Thymus (tissue), 11 donors: ENCODE data around the gene ZSCAN26. TPM values are rescaled to one million over a fixed set of nuclear protein-coding genes. Genes with fewer than 3 reads are reported as not detected.
A peak's percentile ranks its signal among the peaks of the same experiment; 100 is the strongest.

ENCODE experiments used
- DNase-seq, 9 donors: peaks; one replicate each; pipeline ENCODE4 v3.0.0-alpha.2; 2013; ENCODE audit warnings: low spot score in 9 of 9, low read depth in 6 of 9, missing footprints in 1 of 9
- H3K27ac ChIP-seq, 2 donors: one replicate each; pipeline ENCODE4 v1.5.1; 2013; ENCODE audit warnings: control low read depth in 1 of 2, low read depth in 1 of 2, low read length in 1 of 2, mild to moderate bottlenecking in 1 of 2, moderate library complexity in 1 of 2
- H3K27me3 ChIP-seq, 2 donors: one replicate each; pipeline ENCODE4 v1.5.1; 2013; ENCODE audit warnings: low read length in 1 of 2; ENCODE audit not compliant: control insufficient read depth in 2 of 2, insufficient read depth in 1 of 2
- H3K36me3 ChIP-seq, 2 donors: one replicate each; pipeline ENCODE4 v1.5.1; 2013; ENCODE audit warnings: low read length in 1 of 2, mild to moderate bottlenecking in 1 of 2, moderate library complexity in 1 of 2; ENCODE audit not compliant: control insufficient read depth in 2 of 2, insufficient read depth in 2 of 2
- H3K4me1 ChIP-seq, 2 donors: one replicate each; pipeline ENCODE4 v1.5.1; 2013; ENCODE audit warnings: low read length in 2 of 2; ENCODE audit not compliant: control insufficient read depth in 2 of 2, insufficient read depth in 2 of 2
- H3K4me3 ChIP-seq, 2 donors: one replicate each; pipeline ENCODE4 v1.5.1; 2013; ENCODE audit warnings: low read length in 2 of 2, control low read depth in 1 of 2, mild to moderate bottlenecking in 1 of 2
- H3K9me3 ChIP-seq, 2 donors: one replicate each; pipeline ENCODE4 v1.5.1; 2013; ENCODE audit warnings: low read length in 1 of 2, mild to moderate bottlenecking in 1 of 2; ENCODE audit not compliant: control insufficient read depth in 2 of 2, insufficient read depth in 1 of 2
- WGBS: extraction: QIAGEN DNeasy Blood & Tissue Kit; methylation state at CpG from one replicate; pipeline ENCODE4 v1.1.7; 2013; 5-methylcytosine and 5-hydroxymethylcytosine counted together
- polyA plus RNA-seq: library from polyadenylated mRNA; stranded (reverse); fragments of 200-250 nt; gene quantifications from one replicate; pipeline ENCODE4 v1.2.3, GENCODE V29; 2013
- total RNA-seq: library from RNA; stranded (reverse); fragments of 120-200 nt; gene quantifications from one replicate; pipeline ENCODE4 v1.2.4, GENCODE V29; 2013
- donor health status: healthy.

ZSCAN26 gene
- total and polyA plus RNA-seq, 2 donors: 15.0 to 18.2 TPM

DNA sequence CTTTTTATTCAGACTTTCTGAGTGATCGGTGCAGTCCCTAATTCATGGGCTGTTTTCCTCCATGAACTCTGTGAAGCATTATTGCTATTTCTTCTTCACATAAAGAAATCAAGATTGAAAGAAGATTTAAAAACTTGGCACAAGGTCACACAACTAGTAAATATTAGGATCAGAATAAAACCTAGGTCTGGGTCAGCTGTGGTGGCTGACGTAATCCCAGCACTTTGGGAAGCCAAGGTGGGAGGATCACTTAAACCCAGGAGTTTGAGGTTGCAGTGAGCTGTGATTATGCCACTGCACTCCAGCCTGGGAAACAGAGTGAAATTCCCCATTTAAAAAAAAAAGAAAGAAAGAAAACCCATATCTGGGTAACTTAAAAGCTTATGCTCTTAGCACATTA lies 40.5 kb upstream of the ZSCAN26 start:
- peaks cover 6 to 9% of the 10 kb centered on the region in 2 donors for H3K4me1 ChIP-seq

DNA sequence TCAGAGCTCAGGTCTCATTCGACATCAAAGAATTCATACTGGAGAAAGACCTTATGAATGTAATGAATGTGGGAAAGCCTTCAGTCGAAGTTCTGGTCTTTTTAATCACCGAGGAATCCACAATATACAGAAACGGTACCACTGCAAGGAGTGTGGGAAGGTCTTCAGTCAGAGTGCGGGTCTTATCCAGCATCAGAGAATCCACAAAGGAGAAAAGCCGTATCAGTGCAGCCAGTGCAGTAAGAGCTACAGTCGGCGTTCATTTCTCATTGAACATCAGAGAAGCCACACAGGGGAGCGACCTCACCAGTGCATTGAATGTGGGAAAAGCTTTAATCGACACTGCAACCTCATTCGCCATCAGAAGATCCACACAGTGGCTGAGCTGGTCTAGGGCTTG lies 34.2 kb upstream of the ZSCAN26 start:
- peaks cover 0 to 7% of the 10 kb centered on the region in 2 donors for H3K36me3 ChIP-seq
- H3K4me3 ChIP-seq: no peak overlapping the region
- 98% methylated on average over 11 of the region's 11 CpGs for WGBS

More for the DNA sequence above, 40.5 kb upstream of the ZSCAN26 start:
- Histone ChIP-seq H3K36me3 (peaks cover 0 to 5% of the 10 kb centered on the region in 2 donors), H3K27me3 (peaks cover 9 to 32% of the 10 kb centered on the region in 2 donors), H3K4me3 (no peak overlapping the region), H3K27ac (no peak overlapping the region), H3K9me3 (no peaks in the 10 kb centered on the region)
- DNase-seq: no peak
- 97% methylated on average over 2 of the region's 2 CpGs for WGBS

DNA sequence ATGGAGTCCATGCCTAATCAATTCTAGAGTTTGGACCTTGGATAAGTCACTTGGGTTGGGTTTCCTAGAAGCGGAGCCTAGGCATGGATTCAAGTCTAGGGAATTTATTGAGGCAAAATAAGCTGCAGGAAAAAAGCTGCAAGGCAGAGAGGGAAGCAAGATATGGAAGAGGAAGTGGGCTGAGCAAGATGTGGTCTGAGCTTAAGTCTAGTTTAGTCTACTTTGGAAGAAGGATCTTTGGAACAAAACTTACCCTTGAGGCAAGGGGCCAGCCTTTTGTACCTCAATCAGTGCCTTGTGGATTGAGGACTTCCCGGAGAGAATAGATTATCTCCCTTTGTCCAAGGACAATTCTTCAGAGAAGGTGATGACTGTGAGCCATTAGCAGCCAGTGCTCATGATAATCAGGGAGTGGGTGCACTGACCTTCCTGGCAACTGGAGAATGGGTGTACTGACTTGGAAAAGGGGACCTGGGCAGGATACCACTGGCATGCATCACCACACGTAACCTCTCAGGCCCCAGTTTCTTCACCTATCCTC lies 31.0 kb upstream of the ZSCAN26 start:
- no peak overlapping the region for H3K4me3 ChIP-seq
- H3K9me3 ChIP-seq: no peaks in the 10 kb centered on the region
- WGBS: 95% methylated on average over 3 of the region's 3 CpGs
- no peak for DNase-seq
- no peak overlapping the region for H3K27ac ChIP-seq
- peaks cover 0 to 2% of the 10 kb centered on the region in 2 donors for H3K36me3 ChIP-seq
- no peaks in the 10 kb centered on the region for H3K4me1 ChIP-seq
- no peaks in the 10 kb centered on the region for H3K27me3 ChIP-seq

More for the DNA sequence above, 34.2 kb upstream of the ZSCAN26 start:
- H3K27ac ChIP-seq: no peak overlapping the region
- no peaks in the 10 kb centered on the region for H3K27me3 ChIP-seq
- H3K4me1 ChIP-seq: no peaks in the 10 kb centered on the region
- H3K9me3 ChIP-seq: no peaks in the 10 kb centered on the region
- DNase-seq: no peak

DNA sequence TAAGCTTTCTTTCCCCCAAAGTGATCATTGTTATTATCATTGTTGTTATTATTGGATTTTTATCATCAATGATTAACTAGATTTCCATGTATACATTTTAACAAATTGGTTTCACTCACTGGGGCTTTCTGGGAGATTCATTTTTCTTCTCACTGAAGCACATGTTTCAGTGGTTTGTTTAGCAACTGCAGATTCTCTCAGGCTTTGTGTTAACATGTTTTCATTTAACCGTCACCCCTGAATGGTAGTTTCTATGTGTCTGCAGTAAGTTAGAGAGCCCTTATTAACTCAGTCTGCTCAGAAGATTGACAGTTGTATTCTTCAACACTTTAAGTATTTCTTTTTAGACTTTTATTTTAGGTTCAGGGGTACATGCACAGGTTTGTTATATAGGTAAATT lies 27.3 kb upstream of the ZSCAN26 start:
- peaks cover 0 to 9% of the 10 kb centered on the region in 2 donors for H3K36me3 ChIP-seq
- H3K4me3 ChIP-seq: no peak overlapping the region
- no peak for DNase-seq
- H3K9me3 ChIP-seq: no peaks in the 10 kb centered on the region
- no peaks in the 10 kb centered on the region for H3K4me1 ChIP-seq
- no peak overlapping the region for H3K27ac ChIP-seq
- 98% methylated on average over 1 of the region's 1 CpG for WGBS
- H3K27me3 ChIP-seq: no peaks in the 10 kb centered on the region

DNA sequence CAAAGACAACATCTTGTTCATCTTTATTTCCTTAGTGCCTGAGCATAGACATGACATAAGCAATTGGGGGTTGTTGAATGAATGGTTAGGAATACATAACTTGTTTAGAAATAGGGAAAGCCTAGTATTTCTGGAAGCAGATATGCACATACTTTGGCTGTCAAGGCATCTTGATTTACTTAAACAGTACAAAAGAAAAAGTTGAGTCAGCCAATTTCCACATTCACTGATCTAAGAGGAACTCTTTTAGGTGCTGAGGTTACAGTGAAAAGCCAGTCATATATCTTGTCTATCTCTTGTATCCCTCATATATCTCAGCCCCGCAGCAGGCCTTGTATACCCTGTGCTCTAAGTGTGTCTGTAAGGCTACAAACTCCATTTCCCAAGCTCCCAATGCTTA lies 26.5 kb upstream of the ZSCAN26 start:
- no peaks in the 10 kb centered on the region for H3K4me1 ChIP-seq
- WGBS: 97% methylated on average over 1 of the region's 1 CpG
- no peaks in the 10 kb centered on the region for H3K9me3 ChIP-seq
- no peak for DNase-seq
- no peak overlapping the region for H3K27ac ChIP-seq
- no peak overlapping the region for H3K4me3 ChIP-seq
- H3K27me3 ChIP-seq: no peaks in the 10 kb centered on the region
- peaks cover 5 to 17% of the 10 kb centered on the region in 2 donors for H3K36me3 ChIP-seq

DNA sequence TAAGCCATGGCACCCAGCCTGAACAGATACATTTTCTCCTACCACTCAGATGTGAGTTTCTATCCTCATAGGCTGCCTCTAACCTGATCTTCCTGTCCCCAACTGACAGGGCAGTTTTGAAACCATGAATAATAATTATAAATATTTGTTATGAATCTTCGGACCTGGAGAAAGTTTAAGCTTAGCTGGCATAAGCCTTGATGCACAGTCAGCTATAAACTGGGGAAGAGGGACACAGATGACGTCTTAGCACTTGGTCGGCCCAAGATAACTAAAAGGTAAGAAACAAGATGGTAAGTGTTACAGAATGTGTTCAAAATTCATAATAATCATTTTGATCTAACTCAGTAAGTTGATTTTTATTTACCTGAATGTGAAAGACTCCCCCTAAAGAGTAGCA lies 23.0 kb upstream of the ZSCAN26 start:
- WGBS: 99% methylated on average over 3 of the region's 3 CpGs
- no peak for DNase-seq
- Histone ChIP-seq H3K27me3 (no peaks in the 10 kb centered on the region), H3K9me3 (no peaks in the 10 kb centered on the region), H3K27ac (no peak overlapping the region), H3K4me3 (no peak overlapping the region), H3K4me1 (no peaks in the 10 kb centered on the region), H3K36me3 (peaks cover 31 to 47% of the 10 kb centered on the region in 2 donors)

DNA sequence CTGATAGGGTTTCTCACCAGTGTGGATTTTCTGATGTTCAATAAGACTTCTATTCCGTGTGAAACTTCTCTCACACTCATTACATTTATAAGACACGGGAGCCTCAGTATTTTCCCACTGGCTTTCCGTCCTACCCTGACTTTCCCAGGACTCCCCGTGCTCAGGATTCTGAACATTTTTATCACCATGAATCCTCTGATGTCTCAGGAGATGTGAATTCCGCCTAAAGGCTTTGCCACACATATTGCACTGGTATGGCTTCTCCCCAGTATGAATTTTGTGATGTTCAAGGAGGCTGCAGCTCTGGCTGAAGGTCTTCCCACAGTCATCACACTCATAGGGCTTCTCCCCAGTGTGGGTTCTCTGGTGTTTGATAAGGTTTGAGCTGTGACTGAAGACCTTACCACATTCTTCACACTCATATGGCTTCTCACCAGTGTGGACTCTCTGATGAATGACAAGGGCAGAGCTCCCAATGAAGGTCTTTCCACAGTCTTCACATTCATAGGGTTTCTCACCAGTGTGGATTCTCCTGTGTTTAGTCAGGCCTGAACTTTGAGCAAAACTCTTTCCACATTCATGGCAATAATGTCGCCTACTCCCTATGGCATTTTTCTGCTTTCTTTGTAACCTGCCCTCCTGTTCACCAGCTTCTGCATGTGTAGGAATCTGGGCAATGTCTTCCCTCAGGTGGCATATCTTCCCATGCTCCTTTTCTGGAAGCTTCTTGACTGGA lies 21.6 kb upstream of the ZSCAN26 start:
- Histone ChIP-seq H3K9me3 (no peaks in the 10 kb centered on the region), H3K27me3 (no peaks in the 10 kb centered on the region), H3K4me3 (no peak overlapping the region), H3K27ac (no peak overlapping the region), H3K4me1 (no peaks in the 10 kb centered on the region), H3K36me3 (peaks cover 32 to 53% of the 10 kb centered on the region in 2 donors)
- no peak for DNase-seq
- 97% methylated on average over 6 of the region's 6 CpGs for WGBS

DNA sequence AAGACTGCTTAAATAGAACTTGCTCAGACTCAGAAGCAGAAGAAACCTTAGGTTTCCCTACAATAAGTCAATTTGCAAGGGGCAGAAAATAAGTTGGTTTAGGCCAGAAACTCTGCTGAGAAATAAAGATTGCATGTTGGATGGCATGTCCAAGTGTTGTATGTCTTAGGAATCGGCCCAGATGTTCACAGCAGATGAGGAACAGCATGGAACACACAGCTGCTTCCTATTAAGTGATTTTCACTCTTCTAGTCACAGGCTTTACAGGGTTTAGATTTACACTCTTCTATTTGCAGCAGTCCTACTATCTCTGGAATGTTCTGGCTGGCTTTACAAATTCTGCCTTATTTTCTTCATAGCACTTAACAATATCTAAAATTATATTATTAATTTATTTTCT lies 18.0 kb upstream of the ZSCAN26 start:
- H3K4me1 ChIP-seq: peaks cover 6 to 12% of the 10 kb centered on the region in 2 donors
- H3K9me3 ChIP-seq: no peaks in the 10 kb centered on the region
- no peak overlapping the region for H3K27ac ChIP-seq
- no peak overlapping the region for H3K4me3 ChIP-seq
- no peaks in the 10 kb centered on the region for H3K27me3 ChIP-seq
- peaks cover 32 to 51% of the 10 kb centered on the region in 2 donors for H3K36me3 ChIP-seq
- no peak for DNase-seq
- WGBS: 94% methylated on average over 1 of the region's 1 CpG

DNA sequence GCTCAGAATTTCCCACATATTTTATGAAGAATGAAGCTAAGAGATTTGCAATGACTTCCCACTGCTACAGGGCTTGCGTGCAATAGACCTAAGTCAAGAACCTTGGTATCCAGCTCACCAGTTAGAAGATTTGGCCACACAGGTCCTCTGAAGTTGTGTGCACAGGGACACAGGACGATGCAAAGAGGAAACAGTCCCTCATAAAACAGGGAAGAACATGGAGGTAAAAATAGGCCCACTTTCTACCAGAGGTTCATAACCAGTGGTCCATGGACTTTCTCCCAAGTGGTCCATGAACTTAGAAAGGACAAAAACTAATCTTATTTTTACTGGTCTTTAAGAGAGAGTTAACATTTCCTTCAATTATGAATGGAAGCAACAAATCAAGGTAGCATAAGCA lies 16.2 kb upstream of the ZSCAN26 start:
- H3K36me3 ChIP-seq: peaks cover 25 to 33% of the 10 kb centered on the region in 2 donors
- H3K9me3 ChIP-seq: no peaks in the 10 kb centered on the region
- 86% methylated on average over 2 of the region's 2 CpGs for WGBS
- DNase-seq: no peak
- H3K4me3 ChIP-seq: peak overlapping the region in 1 of 2 donors; percentile 82
- H3K27ac ChIP-seq: no peak overlapping the region
- H3K4me1 ChIP-seq: peaks cover 6 to 12% of the 10 kb centered on the region in 2 donors
- no peaks in the 10 kb centered on the region for H3K27me3 ChIP-seq
